Fibroblast of the aortic adventitia (primary cell): ENCODE measurements around the gene VEGFB. TPM values are rescaled to one million over a fixed set of nuclear protein-coding genes. Genes with fewer than 3 reads are reported as not detected.
A peak's percentile ranks its signal among the peaks of the same experiment; 100 is the strongest.

ENCODE experiments used
- DNase-seq: peaks from one replicate; pipeline ENCODE4 v3.0.0-alpha.2; 2010; ENCODE audit warnings: low read depth
- H3K4me3 ChIP-seq: 2 replicates; pipeline ENCODE4 v1.5.1; 2011; ENCODE audit warnings: low read depth, mild to moderate bottlenecking, control low read depth, low read length, moderate library complexity
- CTCF ChIP-seq: IDR thresholded peaks from 2 replicates; pipeline ENCODE4 v1.5.1; 2011; ENCODE audit warnings: mild to moderate bottlenecking, low read length, control low read depth, inconsistent platforms; ENCODE audit not compliant: insufficient read depth
- total RNA-seq: library from RNA; depleted of rRNA; stranded (reverse); fragments of >200 nt; gene quantifications from 2 replicates; pipeline ENCODE4 v1.2.3, GENCODE V29; 2012; ENCODE audit warnings: low replicate concordance

Gene VEGFB
- total RNA-seq, 1 donor: 37.5 TPM

GRCh38 chr11:64284048-64284961, 49.9 kb downstream of the VEGFB start, which contains the start of gene BAD:
Gene BAD, minus strand, starts transcription at chr11:64284665. Its CDS starts 297 bp downstream, at chr11:64284368.
- peak; percentile 90 for DNase-seq

DNA sequence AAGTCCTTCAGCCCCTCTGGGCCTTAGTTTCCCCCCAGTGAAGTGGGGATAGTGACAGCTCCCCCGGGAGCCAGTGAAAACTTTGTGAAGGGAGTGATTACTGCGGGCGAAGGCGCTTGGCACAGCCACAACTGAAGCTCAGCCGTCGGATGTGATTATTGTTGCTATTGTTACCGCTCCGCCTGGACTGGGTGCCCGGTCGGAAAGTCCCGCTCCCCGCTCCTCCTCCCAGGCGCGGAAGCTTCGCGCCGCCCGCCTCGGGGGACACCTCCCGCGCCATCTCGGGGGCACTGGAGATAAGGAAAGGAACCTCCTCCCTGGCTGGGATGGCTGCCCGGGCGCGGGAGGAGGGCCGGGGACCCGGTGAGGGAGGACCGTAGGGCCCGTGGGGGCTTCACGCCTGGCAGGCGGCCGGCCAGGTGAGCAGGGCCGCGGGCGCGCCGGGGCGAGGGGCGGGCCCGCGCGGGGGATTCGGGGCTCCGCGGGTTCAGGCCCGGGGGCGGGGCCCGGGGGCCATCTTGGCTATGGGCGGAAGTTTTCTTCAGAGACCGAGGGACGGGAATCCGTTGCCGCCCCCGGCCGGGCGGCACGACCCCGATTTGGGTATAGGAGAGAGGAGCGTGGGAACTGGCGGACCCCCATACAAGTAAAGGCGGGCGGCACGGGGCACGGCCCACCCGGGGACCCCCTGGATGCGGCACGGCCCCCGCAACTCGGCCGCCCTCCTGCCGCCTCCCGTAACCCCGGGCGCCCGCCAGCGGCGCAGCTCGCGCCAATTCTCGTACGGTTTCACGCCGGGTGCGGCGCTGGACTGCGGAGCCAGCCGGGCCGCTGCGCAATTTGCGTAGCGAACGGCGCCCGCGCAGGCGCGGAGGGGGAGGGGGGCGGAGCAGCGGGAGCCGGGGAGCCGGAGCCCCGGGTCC, 50.8 kb downstream of the VEGFB start, which contains the start of gene GPR137:
GPR137 (plus strand) TSS at position 887 of the 923 bp plus-strand sequence. CDS start 677 bp downstream, outside the sequence.
- H3K4me3 ChIP-seq: peak within 1 kb of the TSS; percentile 87
- no peak for TF ChIP-seq CTCF
- DNase-seq: peak; percentile 68

More at GRCh38 chr11:64284048-64284961, 49.9 kb downstream of the VEGFB start, which contains the start of gene BAD:
- peak within 1 kb of the TSS; percentile 87 for H3K4me3 ChIP-seq
- no peak for TF ChIP-seq CTCF

DNA sequence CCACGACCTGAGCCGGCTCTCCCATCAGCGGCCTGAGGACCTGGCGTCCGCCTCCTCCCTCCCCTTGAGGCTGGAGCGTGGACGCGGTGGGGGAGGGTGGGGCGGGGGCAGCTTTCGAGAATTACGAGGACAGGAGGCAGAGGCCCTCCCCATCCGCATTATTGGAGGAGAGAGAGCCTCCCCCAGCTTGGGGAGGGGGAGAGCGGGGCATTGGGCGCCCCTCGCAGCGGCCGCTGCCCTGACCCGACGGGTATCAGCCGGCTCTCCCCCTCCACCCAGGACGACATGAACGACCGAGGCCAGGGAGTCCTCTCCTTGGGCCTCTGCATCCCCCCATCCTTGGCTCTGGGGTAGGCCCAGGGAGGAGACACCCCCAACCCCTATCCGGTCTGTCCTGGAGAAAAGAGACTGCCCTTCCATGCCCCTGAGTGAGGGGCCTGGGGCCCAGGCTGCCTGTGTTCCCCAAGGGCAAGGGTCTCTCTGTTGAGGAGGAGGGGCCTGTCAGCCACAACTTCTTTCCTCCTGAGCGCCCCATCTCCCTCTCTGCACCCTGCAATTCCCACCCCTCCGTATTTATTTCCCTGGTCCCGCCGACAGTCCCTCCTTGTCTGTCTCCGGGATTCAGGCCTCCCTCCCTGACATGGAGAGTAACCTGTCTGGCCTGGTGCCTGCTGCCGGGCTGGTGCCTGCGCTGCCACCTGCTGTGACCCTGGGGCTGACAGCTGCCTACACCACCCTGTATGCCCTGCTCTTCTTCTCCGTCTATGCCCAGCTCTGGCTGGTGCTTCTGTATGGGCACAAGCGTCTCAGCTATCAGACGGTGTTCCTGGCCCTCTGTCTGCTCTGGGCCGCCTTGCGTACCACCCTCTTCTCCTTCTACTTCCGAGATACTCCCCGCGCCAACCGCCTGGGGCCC, 51.8 kb downstream of the VEGFB start:
- no peak for TF ChIP-seq CTCF
- DNase-seq: no peak
- peak overlapping the region; percentile 87 for H3K4me3 ChIP-seq

- no peak for DNase-seq
- no peak overlapping the region for H3K4me3 ChIP-seq
- no peak for TF ChIP-seq CTCF
Observed at GRCh38 chr11:64286801-64287159, 52.4 kb downstream of the VEGFB start.

DNA sequence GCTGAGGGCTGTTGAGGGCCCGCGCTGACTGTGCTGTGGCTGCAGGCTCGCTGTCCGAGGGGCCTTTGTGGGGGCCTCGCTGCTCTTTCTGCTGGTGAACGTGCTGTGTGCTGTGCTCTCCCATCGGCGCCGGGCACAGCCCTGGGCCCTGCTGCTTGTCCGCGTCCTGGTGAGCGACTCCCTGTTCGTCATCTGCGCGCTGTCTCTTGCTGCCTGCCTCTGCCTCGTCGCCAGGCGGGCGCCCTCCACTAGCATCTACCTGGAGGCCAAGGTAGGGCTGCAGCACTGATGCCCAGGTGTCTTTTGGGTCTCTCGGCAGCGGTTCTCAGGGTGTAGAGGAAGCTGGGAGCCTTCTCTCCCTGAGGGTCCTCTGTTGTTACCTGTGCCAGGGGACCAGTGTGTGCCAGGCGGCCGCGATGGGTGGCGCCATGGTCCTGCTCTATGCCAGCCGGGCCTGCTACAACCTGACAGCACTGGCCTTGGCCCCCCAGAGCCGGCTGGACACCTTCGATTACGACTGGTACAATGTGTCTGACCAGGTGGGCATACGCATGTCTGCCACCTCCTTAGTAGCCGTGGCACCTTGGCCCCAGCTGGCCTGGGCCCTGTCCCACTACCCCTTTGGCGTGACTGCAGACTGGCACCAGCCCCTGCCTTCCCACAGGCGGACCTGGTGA, 53.4 kb downstream of the VEGFB start:
- no peak for DNase-seq
- no peak for TF ChIP-seq CTCF
- H3K4me3 ChIP-seq: no peak overlapping the region
